ENCODE results near the gene UBXN4.

DNA sequence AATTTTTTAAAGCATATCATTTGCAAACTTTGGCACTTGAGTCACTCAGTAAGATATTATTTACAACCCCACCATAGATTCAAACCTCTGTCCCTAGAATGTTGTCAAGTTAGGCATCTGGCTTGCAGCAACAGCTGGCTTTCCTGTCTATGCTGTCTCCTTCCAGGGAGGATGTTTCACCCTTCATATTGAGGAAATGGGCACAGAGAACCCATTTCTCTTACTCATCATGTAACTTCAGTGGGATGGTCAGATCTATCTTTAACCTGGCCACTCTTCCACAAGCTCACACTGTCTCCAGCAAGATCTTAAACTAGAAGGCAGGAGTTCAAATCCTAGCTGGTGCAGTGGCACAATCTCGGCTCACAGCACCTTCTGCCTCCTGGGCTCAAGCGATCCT, 79.5 kb downstream of the UBXN4 start:
- TF ChIP-seq, protein P1, sequence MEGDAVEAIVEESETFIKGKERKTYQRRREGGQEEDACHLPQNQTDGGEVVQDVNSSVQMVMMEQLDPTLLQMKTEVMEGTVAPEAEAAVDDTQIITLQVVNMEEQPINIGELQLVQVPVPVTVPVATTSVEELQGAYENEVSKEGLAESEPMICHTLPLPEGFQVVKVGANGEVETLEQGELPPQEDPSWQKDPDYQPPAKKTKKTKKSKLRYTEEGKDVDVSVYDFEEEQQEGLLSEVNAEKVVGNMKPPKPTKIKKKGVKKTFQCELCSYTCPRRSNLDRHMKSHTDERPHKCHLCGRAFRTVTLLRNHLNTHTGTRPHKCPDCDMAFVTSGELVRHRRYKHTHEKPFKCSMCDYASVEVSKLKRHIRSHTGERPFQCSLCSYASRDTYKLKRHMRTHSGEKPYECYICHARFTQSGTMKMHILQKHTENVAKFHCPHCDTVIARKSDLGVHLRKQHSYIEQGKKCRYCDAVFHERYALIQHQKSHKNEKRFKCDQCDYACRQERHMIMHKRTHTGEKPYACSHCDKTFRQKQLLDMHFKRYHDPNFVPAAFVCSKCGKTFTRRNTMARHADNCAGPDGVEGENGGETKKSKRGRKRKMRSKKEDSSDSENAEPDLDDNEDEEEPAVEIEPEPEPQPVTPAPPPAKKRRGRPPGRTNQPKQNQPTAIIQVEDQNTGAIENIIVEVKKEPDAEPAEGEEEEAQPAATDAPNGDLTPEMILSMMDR (IDR thresholded peaks at IDR 0.05; ENCODE audit: low read depth, low read length) = no peak
- no peak for TF ChIP-seq EZH2phosphoT487 (IDR thresholded peaks at IDR 0.05; ENCODE audit: low read depth)
